B cell (primary cell): Measurements from ENCODE around the gene ACER1. TPM values are rescaled to one million over a fixed set of nuclear protein-coding genes. Genes with fewer than 3 reads are reported as not detected.

Experiments used
- ATAC-seq: fragments of 200-7000 bp; cut with Tn5 transposase; one replicate; pipeline ENCODE4 v1.10.0; 2021; ENCODE audit warnings: low read depth, mild to moderate bottlenecking, moderate number of reproducible peaks, moderate library complexity
- CTCF ChIA-PET: fragments of 350-600 bp; sonication (Branson Sonifier 250); formaldehyde crosslinking; loops from one replicate; lab custom pipeline; 2021; ENCODE audit warnings: antibody characterized with exemption, inconsistent platforms; lab: Charles Lee
- POLR2A ChIA-PET: fragments of 350-600 bp; sonication (Branson Sonifier 250); formaldehyde crosslinking; loops from one replicate; lab custom pipeline; 2021; ENCODE audit warnings: antibody characterized with exemption; lab: Charles Lee
- DNase-seq: peaks from one replicate; pipeline ENCODE4 v3.0.0; 2013
- H2AFZ ChIP-seq: 2 replicates; pipeline ENCODE4 v1.6.1; 2012; ENCODE audit warnings: mild to moderate bottlenecking, low read depth, low read length; ENCODE audit not compliant: insufficient read depth, poor library complexity, severe bottlenecking
- H3K27ac ChIP-seq, 2 donors: 1 replicate in 1 of 2; 2 replicates in 1 of 2; pipeline ENCODE4 v1.5.1; 2012 to 2013; ENCODE audit warnings: low read length in 2 of 2, mild to moderate bottlenecking in 2 of 2, moderate library complexity in 1 of 2
- H3K27me3 ChIP-seq, 4 experiments: fragments of 200-600 bp in 1 of 4; sonication (generic) in 1 of 4; replicated peaks in 1 of 4; 1 replicate in 2 of 4; 2 replicates in 2 of 4; pipeline versions ENCODE4 v1.6.1 to v1.7.0; 2013 to 2016; ENCODE audit warnings: low read length in 3 of 4, mild to moderate bottlenecking in 2 of 4, mixed read lengths in 1 of 4, moderate library complexity in 1 of 4; ENCODE audit not compliant: insufficient read depth in 4 of 4, control insufficient read depth in 3 of 4; ENCODE audit errors: control extremely low read depth in 1 of 4
- H3K36me3 ChIP-seq, 2 experiments: replicated peaks in 1 of 2; 1 replicate in 1 of 2; 2 replicates in 1 of 2; pipeline versions ENCODE4 v1.6.1 to v1.7.1; 2013; ENCODE audit warnings: low read length in 1 of 2; ENCODE audit not compliant: insufficient read depth in 2 of 2, control insufficient read depth in 1 of 2; ENCODE audit errors: control extremely low read depth in 1 of 2, extremely low read depth in 1 of 2
- H3K4me1 ChIP-seq, 2 donors: fragments of 200-600 bp in 1 of 2; sonication (generic) in 1 of 2; 1 replicate in 1 of 2; 2 replicates in 1 of 2; pipeline versions ENCODE4 v1.5.1 to v1.6.1; 2013 to 2017; ENCODE audit warnings: low read length in 2 of 2; ENCODE audit not compliant: control insufficient read depth in 2 of 2, insufficient read depth in 2 of 2
- H3K4me2 ChIP-seq: replicated peaks from 2 replicates; pipeline ENCODE3; 2012; ENCODE audit warnings: mild to moderate bottlenecking, low read depth, low read length; ENCODE audit not compliant: poor library complexity, severe bottlenecking
- H3K4me3 ChIP-seq, 5 experiments: fragments of 200-600 bp in 1 of 5; sonication (generic) in 1 of 5; 1 replicate in 3 of 5; 2 replicates in 2 of 5; pipeline versions ENCODE4 v1.5.1 to v1.7.0; 2011 to 2016; ENCODE audit warnings: low read length in 4 of 5, mild to moderate bottlenecking in 4 of 5, low read depth in 2 of 5, control low read depth in 1 of 5, moderate library complexity in 1 of 5; ENCODE audit not compliant: insufficient read depth in 1 of 5; ENCODE audit errors: control extremely low read depth in 1 of 5, extremely low read depth in 1 of 5
- H3K79me2 ChIP-seq: fragments of 200-600 bp; sonication (generic); one replicate; pipeline ENCODE4 v1.6.0; 2016; ENCODE audit warnings: low read length; ENCODE audit not compliant: control insufficient read depth, insufficient read depth
- H3K9ac ChIP-seq: fragments of 200-600 bp; sonication (generic); 2 replicates; pipeline ENCODE4 v1.6.1; 2017; ENCODE audit warnings: mild to moderate bottlenecking, low read length, moderate library complexity
- H3K9me3 ChIP-seq, 3 donors: one replicate each; pipeline versions ENCODE4 v1.6.1 to v1.7.1; 2013; ENCODE audit warnings: low read length in 2 of 3; ENCODE audit not compliant: control insufficient read depth in 2 of 3, insufficient read depth in 1 of 3; ENCODE audit errors: control extremely low read depth in 1 of 3
- H4K20me1 ChIP-seq: 2 replicates; pipeline ENCODE4 v1.6.0; 2012; ENCODE audit warnings: mild to moderate bottlenecking, low read length; ENCODE audit not compliant: insufficient read depth, control insufficient read depth, poor library complexity, severe bottlenecking
- H3K27ac Mint-ChIP-seq: one replicate; pipeline ENCODE4 v1.8.0; 2021; ENCODE audit warnings: mixed read lengths
- H3K27me3 Mint-ChIP-seq: one replicate; pipeline ENCODE4 v1.8.0; 2021; ENCODE audit warnings: mixed read lengths
- H3K4me1 Mint-ChIP-seq: one replicate; pipeline ENCODE4 v1.8.0; 2021; ENCODE audit warnings: mixed read lengths
- H3K4me3 Mint-ChIP-seq: one replicate; pipeline ENCODE4 v1.8.0; 2021; ENCODE audit warnings: mixed read lengths
- H3K9me3 Mint-ChIP-seq: one replicate; pipeline ENCODE4 v1.8.0; 2022; ENCODE audit warnings: mixed read lengths; ENCODE audit not compliant: insufficient read depth
- CTCF ChIP-seq: fragments of 200-600 bp; IDR thresholded peaks from one replicate; pipeline ENCODE4 v1.8.0; 2022; ENCODE audit warnings: antibody characterized with exemption, mild to moderate bottlenecking
- EZH2 ChIP-seq: IDR thresholded peaks from 2 replicates; pipeline ENCODE4 v1.6.1; 2012; ENCODE audit warnings: borderline replicate concordance, low read depth, mild to moderate bottlenecking, moderate library complexity, low read length; ENCODE audit not compliant: insufficient read depth, poor library complexity, severe bottlenecking
- WGBS: methylation state at CpG from one replicate; pipeline ENCODE4 v1.1.5; 2013; ENCODE audit warnings: missing lambda C conversion rate; ENCODE audit not compliant: insufficient coverage; 5-methylcytosine and 5-hydroxymethylcytosine counted together
- intact Hi-C: fragments of 100-400 bp; cut with micrococcal nuclease; formaldehyde crosslinking; loops from one replicate; pipeline ENCODE4 v1.10.0; 2022
- polyA plus RNA-seq: library from polyadenylated mRNA; depleted of rRNA; stranded (reverse); fragments of >200 nt; gene quantifications from 2 replicates; pipeline ENCODE4 v1.2.3, GENCODE V29; 2012
- total RNA-seq, 2 donors: library from RNA; stranded (reverse); fragments of 120-200 nt in 1 of 2; gene quantifications; 1 replicate in 1 of 2; 2 replicates in 1 of 2; pipeline versions ENCODE4 v1.2.3 to v1.2.4, GENCODE V29; 2013 to 2022

The ACER1 gene
- total and polyA plus RNA-seq, 2 donors (not counting 1 experiment from before 2014, with no cell fraction given): not detected

- WGBS: 96% methylated on average over 10 of the region's 12 CpGs
- Histone ChIP-seq H3K4me3 (no peak overlapping the region), H3K4me2 (no peak overlapping the region), H3K79me2 (peaks cover 80% of the 10 kb centered on the region), H2AFZ (no peak overlapping the region), H3K27ac (no peak overlapping the region), H3K9ac (no peak overlapping the region), H3K36me3 (no peaks in the 10 kb centered on the region), H4K20me1 (peaks cover 76% of the 10 kb centered on the region), H3K9me3 (no peaks in the 10 kb centered on the region), H3K27me3 (no peaks in the 10 kb centered on the region), H3K4me1 (peaks cover 15 to 23% of the 10 kb centered on the region in 2 donors)
- TF ChIP-seq CTCF: no peak
- no peak for TF ChIP-seq EZH2
- Mint-ChIP-seq H3K27me3 (no peaks in the 10 kb centered on the region), H3K27ac (no peak overlapping the region), H3K4me1 (peaks cover 32% of the 10 kb centered on the region), H3K4me3 (no peak overlapping the region), H3K9me3 (no peaks in the 10 kb centered on the region)
- no peak for ATAC-seq
- intact Hi-C loops: no loop called here
- CTCF ChIA-PET: interaction anchor here (0.6 to 1.0 kb wide), 2 partner anchors 12 to 80 kb away, joined by 3 read pairs; no protein-coding TSS in a partner anchor
- DNase-seq: no peak
- POLR2A ChIA-PET: no interaction called here
Observed at GRCh38 chr19:6276447-6276846, 57.0 kb downstream of the ACER1 start.

GRCh38 chr19:6275170-6275744, 58.2 kb downstream of the ACER1 start:
- no peaks in the 10 kb centered on the region for H3K9me3 ChIP-seq
- H3K27ac ChIP-seq: no peak overlapping the region
- H3K79me2 ChIP-seq: peaks cover 92% of the 10 kb centered on the region
- H3K9ac ChIP-seq: no peak overlapping the region
- Mint-ChIP-seq H3K4me3 (no peak overlapping the region), H3K27ac (no peak overlapping the region), H3K9me3 (no peaks in the 10 kb centered on the region), H3K4me1 (peaks cover 32% of the 10 kb centered on the region), H3K27me3 (no peaks in the 10 kb centered on the region)
- 86% methylated on average over 18 of the region's 18 CpGs for WGBS
- H3K4me1 ChIP-seq: peaks cover 15 to 20% of the 10 kb centered on the region in 2 donors
- no peak overlapping the region for H2AFZ ChIP-seq
- peaks cover 0 to under 1% of the 10 kb centered on the region in 2 experiments for H3K36me3 ChIP-seq
- ChIA-PET CTCF (no interaction called here), POLR2A (no interaction called here)
- no peak overlapping the region for H3K4me3 ChIP-seq
- TF ChIP-seq EZH2 (no peak), CTCF (no peak)
- intact Hi-C loops: no loop called here
- ATAC-seq (no peak), DNase-seq (no peak)
- no peak overlapping the region for H3K4me2 ChIP-seq
- H4K20me1 ChIP-seq: peaks cover 86% of the 10 kb centered on the region
- no peaks in the 10 kb centered on the region for H3K27me3 ChIP-seq
